ENCODE data around the gene ASH1L. TPM values are rescaled to one million over a fixed set of nuclear protein-coding genes. Genes with fewer than 3 reads are reported as not detected.

Gene ASH1L
- total and polyA plus RNA-seq, 9 of the 15 experiments (the other 6 are each of a cell fraction or from before 2014, with no cell fraction given) = 2.0 to 23.3 (median 14.6) TPM

DNA sequence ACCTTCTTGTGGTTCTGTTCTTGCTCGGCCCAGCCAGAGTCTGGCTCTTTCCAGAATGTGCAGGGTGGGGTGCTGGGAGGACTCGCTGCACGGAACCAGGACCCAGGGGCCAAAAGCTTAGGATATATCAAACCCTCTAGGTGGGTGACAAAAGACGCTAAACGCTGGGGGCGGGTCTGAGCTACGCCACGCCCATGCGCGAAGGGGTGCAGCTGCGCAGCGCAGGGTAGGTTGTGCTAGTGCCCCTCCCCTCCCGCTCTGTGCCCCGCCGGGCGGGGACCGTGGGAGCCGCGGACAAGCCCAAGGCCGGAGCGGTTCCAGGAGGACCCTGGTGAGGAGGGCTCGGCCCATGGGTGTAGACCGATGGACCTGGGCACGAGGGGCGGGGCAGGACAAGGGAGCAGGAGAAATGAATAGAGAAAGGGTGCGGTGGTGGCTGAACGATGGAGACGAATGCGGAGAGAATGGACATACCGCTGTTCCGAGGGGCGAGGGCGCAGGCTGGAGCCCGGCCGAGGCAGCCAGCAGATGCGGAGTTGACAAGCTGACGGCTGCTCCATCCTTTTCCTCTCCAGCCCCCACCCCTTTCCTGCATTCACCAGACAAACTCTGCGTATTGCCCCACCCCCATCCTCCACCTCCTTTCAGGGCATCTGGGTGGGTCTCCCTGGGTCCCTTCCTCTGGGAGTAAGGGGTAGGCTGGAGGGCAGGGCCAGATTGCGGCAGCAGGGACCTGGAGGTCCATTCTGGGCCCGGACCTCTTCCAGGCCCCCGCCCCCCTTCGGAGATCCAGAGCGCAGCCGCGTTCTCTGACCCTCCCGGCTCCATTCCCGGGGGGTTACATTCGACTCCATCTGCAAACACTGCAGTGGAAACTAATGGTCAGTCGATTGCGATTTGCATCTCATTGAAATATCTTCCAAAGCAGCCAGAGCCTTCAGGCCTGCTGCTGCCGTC lies 241.7 kb downstream of the ASH1L start, which contains the start of gene RUSC1 (continued):
- TF ChIP-seq, protein P1, sequence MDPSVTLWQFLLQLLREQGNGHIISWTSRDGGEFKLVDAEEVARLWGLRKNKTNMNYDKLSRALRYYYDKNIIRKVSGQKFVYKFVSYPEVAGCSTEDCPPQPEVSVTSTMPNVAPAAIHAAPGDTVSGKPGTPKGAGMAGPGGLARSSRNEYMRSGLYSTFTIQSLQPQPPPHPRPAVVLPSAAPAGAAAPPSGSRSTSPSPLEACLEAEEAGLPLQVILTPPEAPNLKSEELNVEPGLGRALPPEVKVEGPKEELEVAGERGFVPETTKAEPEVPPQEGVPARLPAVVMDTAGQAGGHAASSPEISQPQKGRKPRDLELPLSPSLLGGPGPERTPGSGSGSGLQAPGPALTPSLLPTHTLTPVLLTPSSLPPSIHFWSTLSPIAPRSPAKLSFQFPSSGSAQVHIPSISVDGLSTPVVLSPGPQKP (CRISPR knock-in tag; IDR thresholded peaks at IDR 0.05) = no peak
- TF ChIP-seq ZNF232 (CRISPR knock-in tag; IDR thresholded peaks at IDR 0.05) = no peak
- no peak for TF ChIP-seq NR2F6 (CRISPR knock-in tag; IDR thresholded peaks at IDR 0.05)
- peak; percentile 71 for TF ChIP-seq RBFOX2 (IDR thresholded peaks at IDR 0.05; ENCODE audit: low read depth, low read length)
- TF ChIP-seq CBX3 (IDR thresholded peaks at IDR 0.05; ENCODE audit: borderline replicate concordance in 1 of 2, low read length in 2 of 2) = no peak
- TF ChIP-seq ELF4 (CRISPR knock-in tag; IDR thresholded peaks at IDR 0.05) = peak; percentile 61; the same call in 1 of the 2 replicates
- TF ChIP-seq RCOR1 (IDR thresholded peaks at IDR 0.05; ENCODE audit: borderline replicate concordance in 1 of 2, low read depth in 2 of 2, low read length in 2 of 2) = no peak
- no peak for TF ChIP-seq ZNF518B (CRISPR knock-in tag; IDR thresholded peaks at IDR 0.05)
- TF ChIP-seq ZBTB5 (IDR thresholded peaks at IDR 0.05) = no peak
